Uterus (tissue), 4 donors: ENCODE results near the gene ZNF256. TPM values are rescaled to one million over a fixed set of nuclear protein-coding genes. Genes with fewer than 3 reads are reported as not detected.
A peak's percentile ranks its signal among the peaks of the same experiment; 100 is the strongest.

ENCODE experiments used
- DNase-seq, 2 donors: peaks; one replicate each; pipeline ENCODE4 v3.0.0-alpha.2; 2019 to 2020
- H3K27ac ChIP-seq, 2 donors: fragments of 200-600 bp; sonication (generic); 1 replicate in 1 of 2; 2 replicates in 1 of 2; pipeline ENCODE4 v1.5.1; 2016 to 2018
- H3K27me3 ChIP-seq, 2 donors: fragments of 200-600 bp; sonication (generic); one replicate each; pipeline ENCODE4 v1.5.1; 2018 to 2019; ENCODE audit warnings: control low read depth in 1 of 2
- H3K36me3 ChIP-seq, 2 donors: fragments of 200-600 bp; sonication (generic); one replicate each; pipeline ENCODE4 v1.5.1; 2019; ENCODE audit warnings: control low read depth in 1 of 2
- H3K4me1 ChIP-seq, 2 donors: fragments of 200-600 bp; sonication (generic); one replicate each; pipeline ENCODE4 v1.5.1; 2018 to 2019; ENCODE audit warnings: control low read depth in 1 of 2
- H3K4me3 ChIP-seq, 2 donors: fragments of 200-600 bp; sonication (generic); 1 replicate in 1 of 2; 2 replicates in 1 of 2; pipeline ENCODE4 v1.5.1; 2018 to 2019; ENCODE audit warnings: mild to moderate bottlenecking in 1 of 2
- H3K9me3 ChIP-seq, 2 donors: fragments of 200-600 bp; sonication (generic); one replicate each; pipeline ENCODE4 v1.5.1; 2019; ENCODE audit warnings: control low read depth in 1 of 2
- POLR2A ChIP-seq, 2 donors: fragments of 450-650 bp; IDR thresholded peaks; one replicate each; pipeline ENCODE4 v1.6.1; 2016; ENCODE audit warnings: antibody characterized with exemption in 2 of 2, mild to moderate bottlenecking in 1 of 2, moderate library complexity in 1 of 2
- intact Hi-C: fragments of 100-400 bp; cut with DNase I; formaldehyde crosslinking; loops from one replicate; pipeline ENCODE4 v1.15.1; 2023; ENCODE audit warnings: low total_unique reads
- total RNA-seq, 4 donors: library from RNA; depleted of rRNA in 3 of 4; stranded (reverse); fragments of >200 nt in 3 of 4; gene quantifications; one replicate each; pipeline versions ENCODE4 v1.1.0 to v1.2.4, GENCODE V29; 2014 to 2023
- TF ChIP-seq, protein P1 (sequence below), 4 experiments: fragments of 200-600 bp in 2 of 4; fragments of 450-650 bp in 2 of 4; sonication (generic) in 2 of 4; IDR thresholded peaks; one replicate each; pipeline ENCODE4 v1.5.1; 2016 to 2019; ENCODE audit warnings: antibody characterized with exemption in 4 of 4, mild to moderate bottlenecking in 2 of 4, moderate library complexity in 1 of 4
- donor health status: DM: yes; HTN: yes; CAD: no.

Gene ZNF256
- total RNA-seq, 4 donors from 2014 or later: 0.51 to 12.0 (median 6.9) TPM

DNA sequence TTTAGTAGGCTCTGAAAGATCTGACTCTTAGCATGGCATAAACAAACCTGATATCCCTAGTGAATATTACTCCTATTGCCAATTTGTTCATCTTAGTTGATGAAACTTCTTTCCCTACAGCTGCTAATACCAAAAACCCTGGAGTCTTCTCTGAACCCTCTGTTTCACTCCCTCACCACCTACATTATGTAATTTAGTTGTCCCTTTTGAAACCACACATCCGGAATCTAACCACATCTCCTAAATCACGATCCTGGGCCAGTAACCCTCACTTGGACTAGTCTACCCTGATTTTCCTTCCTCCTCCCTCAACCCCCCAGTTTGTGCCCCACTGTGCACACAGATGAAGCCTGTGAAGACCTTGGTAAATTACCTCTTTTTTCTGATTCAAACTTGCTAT is 1.2 kb downstream of the ZNF256 start:
- Histone ChIP-seq H3K36me3 (no peaks in the 10 kb centered on the region), H3K4me3 (peak overlapping the region in 1 of 2 donors; percentile 79), H3K9me3 (peaks cover 4 to 30% of the 10 kb centered on the region in 2 donors), H3K27me3 (no peaks in the 10 kb centered on the region), H3K27ac (no peak overlapping the region), H3K4me1 (no peaks in the 10 kb centered on the region)
- no peak for DNase-seq
- intact Hi-C loops: no loop called here
- TF ChIP-seq, protein P1, sequence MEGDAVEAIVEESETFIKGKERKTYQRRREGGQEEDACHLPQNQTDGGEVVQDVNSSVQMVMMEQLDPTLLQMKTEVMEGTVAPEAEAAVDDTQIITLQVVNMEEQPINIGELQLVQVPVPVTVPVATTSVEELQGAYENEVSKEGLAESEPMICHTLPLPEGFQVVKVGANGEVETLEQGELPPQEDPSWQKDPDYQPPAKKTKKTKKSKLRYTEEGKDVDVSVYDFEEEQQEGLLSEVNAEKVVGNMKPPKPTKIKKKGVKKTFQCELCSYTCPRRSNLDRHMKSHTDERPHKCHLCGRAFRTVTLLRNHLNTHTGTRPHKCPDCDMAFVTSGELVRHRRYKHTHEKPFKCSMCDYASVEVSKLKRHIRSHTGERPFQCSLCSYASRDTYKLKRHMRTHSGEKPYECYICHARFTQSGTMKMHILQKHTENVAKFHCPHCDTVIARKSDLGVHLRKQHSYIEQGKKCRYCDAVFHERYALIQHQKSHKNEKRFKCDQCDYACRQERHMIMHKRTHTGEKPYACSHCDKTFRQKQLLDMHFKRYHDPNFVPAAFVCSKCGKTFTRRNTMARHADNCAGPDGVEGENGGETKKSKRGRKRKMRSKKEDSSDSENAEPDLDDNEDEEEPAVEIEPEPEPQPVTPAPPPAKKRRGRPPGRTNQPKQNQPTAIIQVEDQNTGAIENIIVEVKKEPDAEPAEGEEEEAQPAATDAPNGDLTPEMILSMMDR (IDR thresholded peaks at IDR 0.05): no peak
- no peak for TF ChIP-seq POLR2A (IDR thresholded peaks at IDR 0.05)

DNA sequence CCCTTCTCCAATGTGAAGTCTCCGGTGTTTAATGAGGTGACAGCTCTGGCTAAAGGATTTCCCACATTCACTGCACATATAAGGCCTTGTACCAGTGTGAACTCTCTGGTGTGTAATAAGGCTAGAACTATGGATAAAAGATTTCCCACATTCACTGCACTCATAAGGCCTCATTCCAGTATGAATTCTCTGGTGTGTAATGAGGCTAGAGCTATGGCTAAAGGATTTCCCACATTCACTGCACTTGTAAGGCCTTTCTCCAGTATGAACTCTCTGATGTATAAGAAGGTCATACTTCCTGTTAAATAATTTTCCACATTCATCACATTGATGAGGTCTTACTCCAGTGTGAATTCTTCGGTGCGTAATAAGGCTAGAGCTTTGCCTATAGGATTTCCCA is 5.9 kb downstream of the ZNF256 start:
- no peaks in the 10 kb centered on the region for H3K36me3 ChIP-seq
- intact Hi-C loops: no loop called here
- peaks cover 4 to 60% of the 10 kb centered on the region in 2 donors for H3K9me3 ChIP-seq
- H3K27me3 ChIP-seq: no peaks in the 10 kb centered on the region
- no peaks in the 10 kb centered on the region for H3K4me1 ChIP-seq
- no peak overlapping the region for H3K4me3 ChIP-seq
- DNase-seq: no peak
- H3K27ac ChIP-seq: no peak overlapping the region
- TF ChIP-seq POLR2A (IDR thresholded peaks at IDR 0.05): no peak
- TF ChIP-seq, protein P1 (IDR thresholded peaks at IDR 0.05): no peak

DNA sequence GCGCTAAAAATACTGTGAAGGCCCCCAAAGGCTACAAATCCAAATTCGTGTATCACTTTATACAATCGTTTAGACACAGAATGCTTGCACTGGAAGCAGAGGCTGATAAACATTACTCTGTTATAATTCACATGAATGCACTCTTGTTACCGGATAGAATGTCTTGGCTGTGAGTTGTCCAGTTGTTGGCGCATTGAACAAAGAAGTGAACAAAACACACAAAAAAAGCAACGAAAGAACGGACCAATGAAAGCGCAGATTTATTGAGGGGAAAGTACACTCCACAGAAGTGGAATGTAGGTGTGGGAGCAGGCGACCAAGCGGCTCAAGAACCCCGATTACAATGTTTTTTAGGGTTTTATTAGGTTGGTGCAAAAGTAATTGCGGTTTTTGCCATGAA is 11.8 kb downstream of the ZNF256 start:
- H3K4me1 ChIP-seq: no peaks in the 10 kb centered on the region
- DNase-seq: no peak
- peaks cover 0 to 45% of the 10 kb centered on the region in 2 donors for H3K9me3 ChIP-seq
- no peak overlapping the region for H3K4me3 ChIP-seq
- H3K27me3 ChIP-seq: no peaks in the 10 kb centered on the region
- H3K36me3 ChIP-seq: no peaks in the 10 kb centered on the region
- no peak for TF ChIP-seq POLR2A (IDR thresholded peaks at IDR 0.05)
- TF ChIP-seq, protein P1 (IDR thresholded peaks at IDR 0.05): no peak
- intact Hi-C loops: no loop called here
- H3K27ac ChIP-seq: no peak overlapping the region

DNA sequence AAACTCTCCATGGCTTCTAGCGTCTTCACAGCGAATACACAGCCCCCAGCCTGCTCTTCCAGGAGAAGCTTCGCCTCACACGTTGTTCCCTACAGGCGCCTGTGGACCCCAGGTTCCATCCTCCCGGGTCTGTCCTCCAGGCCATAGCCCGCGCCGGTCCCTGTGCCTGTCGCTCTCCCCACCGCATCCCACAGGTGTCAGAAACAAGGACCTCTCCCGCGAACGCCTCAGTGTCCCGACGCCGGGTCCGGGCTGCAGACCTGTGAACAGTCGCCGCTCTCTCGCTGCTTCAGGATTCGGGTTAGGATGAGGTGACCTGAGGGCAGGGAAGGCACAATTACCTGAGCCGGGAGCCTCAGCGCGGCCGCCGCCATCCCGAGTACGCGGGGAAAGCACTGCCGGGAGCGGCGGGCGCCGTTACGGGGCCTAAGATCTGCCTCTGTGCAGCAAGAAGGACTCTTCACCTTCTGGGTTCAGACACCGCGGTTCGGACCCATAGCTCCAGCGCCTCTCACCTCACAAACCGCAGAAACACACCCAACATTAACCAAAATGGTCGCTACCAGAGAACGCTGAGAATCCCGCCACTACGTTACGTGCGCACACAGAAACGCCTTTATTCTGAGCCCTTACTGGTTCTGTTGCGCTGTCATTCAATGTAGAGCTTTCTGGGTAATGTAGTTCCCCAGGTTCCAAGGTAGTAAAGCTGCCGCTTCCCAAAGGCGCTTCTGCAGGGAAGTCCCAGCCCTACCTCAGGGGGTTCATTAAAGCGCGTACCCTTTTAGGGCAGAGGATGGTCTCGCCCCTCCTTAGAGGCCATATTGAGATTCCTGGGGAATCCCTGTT is 12.5 kb downstream of the ZNF256 start, which contains the start of gene ZNF418:
Gene ZNF418, minus strand, starts transcription at position 583 of the 846 bp plus-strand sequence. CDS start 1,580 bp downstream, outside the sequence.
- Histone ChIP-seq H3K36me3 (no peaks in the 10 kb centered on the region), H3K27ac (peak within 1 kb of the TSS in 1 of 2 donors; percentile 56), H3K4me3 (peak within 1 kb of the TSS; percentile 39 to 74), H3K4me1 (no peaks in the 10 kb centered on the region), H3K9me3 (peaks cover 0 to 39% of the 10 kb centered on the region in 2 donors), H3K27me3 (no peaks in the 10 kb centered on the region)
- TF ChIP-seq, protein P1 (IDR thresholded peaks at IDR 0.05): no peak
- no peak for TF ChIP-seq POLR2A (IDR thresholded peaks at IDR 0.05)
- peak; percentile 50 to 54 for DNase-seq
- intact Hi-C loops: no loop called here

DNA sequence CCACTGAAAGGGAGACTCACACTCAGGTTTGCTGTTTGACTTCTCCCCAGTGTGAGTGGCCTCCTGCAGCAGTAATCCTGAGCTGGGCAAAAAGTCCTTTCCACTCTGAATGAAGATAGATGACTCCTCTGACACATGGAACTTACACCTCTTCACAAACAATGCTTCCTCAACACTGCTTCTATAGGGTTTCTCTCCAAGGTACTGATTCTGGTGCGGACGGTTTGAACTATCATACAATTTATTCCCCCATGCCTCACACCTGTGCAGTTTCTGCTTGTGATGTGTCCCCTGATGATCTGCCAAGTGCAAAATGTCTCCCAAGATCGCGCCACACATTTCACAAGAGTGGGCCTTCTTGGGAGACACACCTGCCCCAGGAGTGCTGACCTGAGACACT is 19.9 kb downstream of the ZNF256 start:
- no peak for DNase-seq
- H3K36me3 ChIP-seq: no peaks in the 10 kb centered on the region
- intact Hi-C loops: no loop called here
- TF ChIP-seq POLR2A (IDR thresholded peaks at IDR 0.05): no peak
- TF ChIP-seq, protein P1 (IDR thresholded peaks at IDR 0.05): no peak
- H3K4me3 ChIP-seq: no peak overlapping the region
- peaks cover 0 to 50% of the 10 kb centered on the region in 2 donors for H3K9me3 ChIP-seq
- H3K4me1 ChIP-seq: no peaks in the 10 kb centered on the region
- no peak overlapping the region for H3K27ac ChIP-seq
- H3K27me3 ChIP-seq: no peaks in the 10 kb centered on the region
